Subcutaneous abdominal adipose tissue (tissue), 5 donors: ENCODE measurements around the gene HSPA9.

Source experiments
- H3K27ac ChIP-seq: one replicate; pipeline ENCODE4 v1.7.0; 2013; ENCODE audit warnings: low read depth, mild to moderate bottlenecking, inconsistent platforms, low read length, moderate library complexity
- H3K27me3 ChIP-seq, 5 donors: one replicate each; pipeline ENCODE4 v1.7.0; 2013; ENCODE audit warnings: low read length in 5 of 5, inconsistent platforms in 1 of 5; ENCODE audit not compliant: control insufficient read depth in 5 of 5, insufficient read depth in 4 of 5
- H3K36me3 ChIP-seq, 5 donors: one replicate each; pipeline ENCODE4 v1.7.0; 2013; ENCODE audit warnings: low read length in 5 of 5; ENCODE audit not compliant: control insufficient read depth in 5 of 5, insufficient read depth in 5 of 5
- H3K4me1 ChIP-seq, 5 donors: one replicate each; pipeline ENCODE4 v1.7.0; 2013; ENCODE audit warnings: low read length in 5 of 5, mild to moderate bottlenecking in 3 of 5, moderate library complexity in 1 of 5; ENCODE audit not compliant: control insufficient read depth in 5 of 5, insufficient read depth in 5 of 5
- H3K4me3 ChIP-seq, 5 donors: one replicate each; pipeline ENCODE4 v1.7.0; 2013; ENCODE audit warnings: low read length in 5 of 5, low read depth in 1 of 5
- H3K9ac ChIP-seq, 5 donors: one replicate each; pipeline ENCODE4 v1.7.0; 2013; ENCODE audit warnings: low read length in 5 of 5, mild to moderate bottlenecking in 4 of 5, moderate library complexity in 3 of 5
- H3K9me3 ChIP-seq, 5 donors: one replicate each; pipeline ENCODE4 v1.7.0; 2013; ENCODE audit warnings: low read length in 5 of 5; ENCODE audit not compliant: control insufficient read depth in 5 of 5
- donor health status: healthy.
- donor health status: healthy.
- donor health status: healthy.
- donor health status: healthy.
- donor health status: healthy.

Gene HSPA9

GRCh38 chr5:138536215-138536614 lies 39.0 kb downstream of the HSPA9 start:
- no peaks in the 10 kb centered on the region for H3K27me3 ChIP-seq
- peak overlapping the region; percentile 39 for H3K27ac ChIP-seq
- H3K9me3 ChIP-seq = no peaks in the 10 kb centered on the region
- no peak overlapping the region for H3K9ac ChIP-seq
- H3K4me1 ChIP-seq = peaks cover 6 to 59% (median 45%) of the 10 kb centered on the region in 5 donors
- peaks cover 0 to 8% (median 5%) of the 10 kb centered on the region in 5 donors for H3K36me3 ChIP-seq
- no peak overlapping the region for H3K4me3 ChIP-seq

GRCh38 chr5:138533973-138534941 lies 40.9 kb downstream of the HSPA9 start:
- H3K9ac ChIP-seq = peak overlapping the region in 1 of 5 donors; percentile 36
- peaks cover 0 to 8% (median 6%) of the 10 kb centered on the region in 5 donors for H3K36me3 ChIP-seq
- H3K27me3 ChIP-seq = no peaks in the 10 kb centered on the region
- peaks cover 6 to 40% (median 25%) of the 10 kb centered on the region in 5 donors for H3K4me1 ChIP-seq
- H3K27ac ChIP-seq = peak overlapping the region; percentile 87
- H3K9me3 ChIP-seq = no peaks in the 10 kb centered on the region
- H3K4me3 ChIP-seq = no peak overlapping the region

- H3K4me3 ChIP-seq = no peak overlapping the region
- no peak overlapping the region for H3K9ac ChIP-seq
- no peaks in the 10 kb centered on the region for H3K27me3 ChIP-seq
- H3K36me3 ChIP-seq = peaks cover 3 to 8% (median 6%) of the 10 kb centered on the region in 5 donors
- H3K9me3 ChIP-seq = no peaks in the 10 kb centered on the region
- no peak overlapping the region for H3K27ac ChIP-seq
- H3K4me1 ChIP-seq = peaks cover 6 to 25% (median 21%) of the 10 kb centered on the region in 5 donors
Observed at GRCh38 chr5:138529812-138530211, 45.4 kb downstream of the HSPA9 start.

- H3K27me3 ChIP-seq = no peaks in the 10 kb centered on the region
- no peak overlapping the region for H3K9ac ChIP-seq
- peaks cover 3 to 8% (median 6%) of the 10 kb centered on the region in 5 donors for H3K36me3 ChIP-seq
- H3K4me1 ChIP-seq = peaks cover 3 to 16% (median 12%) of the 10 kb centered on the region in 5 donors
- H3K27ac ChIP-seq = no peak overlapping the region
- H3K9me3 ChIP-seq = no peaks in the 10 kb centered on the region
- no peak overlapping the region for H3K4me3 ChIP-seq
Observed at GRCh38 chr5:138528744-138529469, 46.3 kb downstream of the HSPA9 start.

DNA sequence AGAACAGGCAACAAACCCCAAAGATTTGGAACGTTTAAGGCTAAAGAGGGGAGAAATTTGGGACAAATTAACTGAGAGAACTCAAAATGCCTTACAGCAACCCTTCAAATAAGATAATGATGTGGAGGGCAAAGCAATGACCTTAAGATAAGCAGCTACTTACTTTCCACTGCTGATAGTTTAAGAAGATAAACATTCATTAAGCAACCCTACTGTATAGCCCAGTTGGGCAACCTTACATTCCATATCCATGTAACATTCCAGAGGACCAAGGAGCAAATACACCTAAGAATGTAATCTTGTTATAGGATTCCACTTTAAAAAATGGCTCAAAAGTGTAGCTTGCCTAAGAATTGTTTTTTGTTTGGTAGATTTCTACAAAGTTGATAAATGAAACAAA lies 47.0 kb downstream of the HSPA9 start:
- no peaks in the 10 kb centered on the region for H3K9me3 ChIP-seq
- peaks cover 0 to 10% (median 7%) of the 10 kb centered on the region in 5 donors for H3K4me1 ChIP-seq
- peaks cover 3 to 8% (median 6%) of the 10 kb centered on the region in 5 donors for H3K36me3 ChIP-seq
- no peak overlapping the region for H3K27ac ChIP-seq
- H3K4me3 ChIP-seq = no peak overlapping the region
- no peak overlapping the region for H3K9ac ChIP-seq
- no peaks in the 10 kb centered on the region for H3K27me3 ChIP-seq

DNA sequence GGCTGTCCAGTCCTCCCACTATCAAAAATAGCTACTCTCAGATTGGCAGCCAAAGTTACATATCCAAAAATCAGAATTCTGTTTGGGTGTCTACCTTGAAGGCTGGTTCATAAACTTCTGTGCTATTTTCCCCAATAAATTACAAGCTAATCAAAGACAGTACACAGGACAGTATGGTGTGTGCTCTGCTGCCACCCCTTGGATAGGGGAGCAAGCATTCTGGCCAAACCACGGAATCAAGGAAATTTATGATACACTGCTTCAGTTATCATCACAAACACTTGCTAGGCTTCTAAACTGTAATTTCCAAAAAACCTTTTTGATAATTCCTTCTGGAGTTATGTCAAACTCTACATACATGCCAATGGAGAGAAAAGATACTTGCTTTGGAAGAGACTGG lies 48.0 kb downstream of the HSPA9 start:
- H3K4me1 ChIP-seq = peaks cover 0 to 7% (median 3%) of the 10 kb centered on the region in 5 donors

GRCh38 chr5:138523406-138523805 lies 51.8 kb downstream of the HSPA9 start:
- H3K27ac ChIP-seq = no peak overlapping the region
- peaks cover 4 to 6% (median 4%) of the 10 kb centered on the region in 5 donors for H3K36me3 ChIP-seq
- H3K4me3 ChIP-seq = no peak overlapping the region
- H3K9ac ChIP-seq = no peak overlapping the region
- H3K4me1 ChIP-seq = peaks cover 0 to 9% (median 6%) of the 10 kb centered on the region in 5 donors
- H3K27me3 ChIP-seq = no peaks in the 10 kb centered on the region
- H3K9me3 ChIP-seq = no peaks in the 10 kb centered on the region

More for the DNA sequence above, 48.0 kb downstream of the HSPA9 start:
- H3K4me3 ChIP-seq = no peak overlapping the region
- no peaks in the 10 kb centered on the region for H3K9me3 ChIP-seq
- no peak overlapping the region for H3K27ac ChIP-seq
- H3K36me3 ChIP-seq = peaks cover under 1 to 8% (median 6%) of the 10 kb centered on the region in 5 donors
- no peaks in the 10 kb centered on the region for H3K27me3 ChIP-seq
- no peak overlapping the region for H3K9ac ChIP-seq

GRCh38 chr5:138520971-138521370 lies 54.2 kb downstream of the HSPA9 start:
- Histone ChIP-seq H3K4me3 (no peak overlapping the region), H3K27ac (no peak overlapping the region), H3K4me1 (peaks cover 0 to 8% (median 6%) of the 10 kb centered on the region in 5 donors), H3K9me3 (no peaks in the 10 kb centered on the region), H3K27me3 (no peaks in the 10 kb centered on the region), H3K9ac (no peak overlapping the region), H3K36me3 (peaks cover 10 to 28% (median 25%) of the 10 kb centered on the region in 5 donors)

DNA sequence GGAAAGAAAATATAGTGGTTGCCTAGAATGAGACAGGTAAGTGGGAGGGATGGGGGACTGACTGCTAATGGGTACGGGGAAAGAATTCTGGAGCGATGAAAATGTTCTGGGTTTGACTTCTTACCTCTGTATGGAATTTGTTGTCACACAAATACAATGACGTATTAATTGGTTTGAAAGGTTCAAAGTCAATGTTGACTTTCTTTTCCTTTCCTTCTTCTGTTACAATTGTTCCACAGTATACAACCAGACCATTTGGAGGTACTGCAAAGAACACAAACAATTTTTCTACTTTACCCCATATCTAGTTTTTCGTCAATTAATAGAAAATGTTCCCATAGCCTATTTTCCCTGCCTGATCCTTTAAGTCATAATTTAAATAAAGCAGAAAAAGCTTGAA lies 57.8 kb downstream of the HSPA9 start:
- Histone ChIP-seq H3K27me3 (no peaks in the 10 kb centered on the region), H3K4me3 (no peak overlapping the region), H3K36me3 (peaks cover 33 to 63% (median 57%) of the 10 kb centered on the region in 5 donors), H3K9ac (no peak overlapping the region), H3K9me3 (no peaks in the 10 kb centered on the region), H3K4me1 (peaks cover 0 to 8% (median 6%) of the 10 kb centered on the region in 5 donors), H3K27ac (no peak overlapping the region)
